Kasumi-1 (cell line): ENCODE results near the gene DNAJB1.
"Not testable (repeated sequence)": the region's sequence is repeated elsewhere in the genome, so short reads cannot be mapped to it uniquely, and the experiment has no call there.

Experiments used
- DNase-seq, 2 experiments: peaks; one replicate each; lab custom pipeline; 2025; lab: John Stamatoyannopoulos, UW

Gene DNAJB1

DNA sequence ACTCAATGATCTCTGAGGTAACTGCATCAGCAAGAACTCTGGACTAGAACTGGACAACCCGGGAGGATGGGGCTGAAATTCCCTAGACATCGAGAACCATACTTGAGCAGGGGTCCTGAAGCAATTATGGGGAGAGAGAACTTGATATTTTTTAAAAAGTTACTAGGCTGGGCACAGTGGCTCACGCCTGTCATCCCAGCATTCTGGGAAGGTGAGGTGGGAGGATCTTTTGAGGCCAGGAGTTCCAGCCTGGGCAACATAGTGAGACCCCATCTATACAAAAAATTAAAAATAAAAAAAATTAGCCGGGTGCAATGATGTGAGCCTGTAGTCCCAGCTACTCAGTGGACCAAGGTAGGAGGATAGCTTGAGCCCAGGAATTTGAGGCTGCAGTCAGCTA, 2.3 kb upstream of the DNAJB1 start:
- DNase-seq = no peak

DNA sequence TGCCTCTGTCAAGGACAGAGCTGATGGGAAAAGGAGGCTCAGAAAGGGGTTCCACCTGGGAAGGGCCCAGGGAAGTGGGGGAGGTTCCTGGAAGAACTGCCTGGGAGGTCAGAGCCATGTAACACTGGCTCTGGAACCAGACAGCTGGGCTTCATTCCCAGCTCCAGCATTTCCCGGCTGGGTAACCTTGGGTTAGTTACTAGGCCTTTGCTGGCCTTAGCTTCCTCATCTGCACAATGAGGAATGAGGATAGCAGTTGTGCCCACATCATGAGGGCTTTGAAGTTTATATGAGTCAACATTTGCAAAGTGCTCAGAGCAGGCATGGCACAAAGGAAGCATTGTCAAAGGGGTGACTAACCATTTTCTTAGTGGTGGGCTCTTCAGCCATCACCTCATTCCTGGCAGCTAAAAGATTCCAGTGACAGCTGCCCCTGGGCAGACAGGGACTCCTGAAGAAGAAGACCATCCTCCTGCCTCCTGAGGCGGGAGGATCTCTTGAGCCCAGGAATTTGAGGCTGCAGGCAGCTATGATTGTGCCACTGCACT, 1.7 kb upstream of the DNAJB1 start:
- no peak for DNase-seq

DNA sequence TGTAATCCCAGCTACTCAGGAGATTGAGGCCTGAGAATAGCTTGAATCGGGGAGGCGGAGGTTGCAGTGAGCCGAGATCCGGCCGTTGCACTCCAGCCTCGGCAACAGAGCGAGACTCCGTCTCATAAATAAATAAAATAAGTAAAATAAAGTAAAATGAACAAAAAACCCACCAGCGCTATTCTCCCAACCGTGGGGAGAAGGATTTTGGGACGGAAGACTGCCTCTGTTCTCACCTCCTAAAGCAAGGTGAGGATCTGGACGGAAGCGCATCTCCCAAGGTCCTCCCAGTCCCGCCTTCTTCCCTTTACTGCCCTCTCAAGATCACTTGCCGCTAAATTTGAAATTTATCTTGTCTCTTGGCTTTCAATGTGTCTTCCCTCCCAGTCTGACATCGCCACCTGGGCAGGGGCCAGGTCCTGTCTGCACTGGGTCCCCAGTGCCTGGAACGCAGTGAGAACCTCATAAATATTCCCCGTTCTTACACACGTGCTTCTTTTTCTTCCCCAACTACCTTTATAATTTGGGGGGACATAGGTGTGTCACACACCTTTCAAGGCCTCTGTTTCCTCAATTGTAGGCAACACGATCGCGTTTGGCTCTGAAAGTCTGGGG, 1.2 kb upstream of the DNAJB1 start:
- no peak for DNase-seq

DNA sequence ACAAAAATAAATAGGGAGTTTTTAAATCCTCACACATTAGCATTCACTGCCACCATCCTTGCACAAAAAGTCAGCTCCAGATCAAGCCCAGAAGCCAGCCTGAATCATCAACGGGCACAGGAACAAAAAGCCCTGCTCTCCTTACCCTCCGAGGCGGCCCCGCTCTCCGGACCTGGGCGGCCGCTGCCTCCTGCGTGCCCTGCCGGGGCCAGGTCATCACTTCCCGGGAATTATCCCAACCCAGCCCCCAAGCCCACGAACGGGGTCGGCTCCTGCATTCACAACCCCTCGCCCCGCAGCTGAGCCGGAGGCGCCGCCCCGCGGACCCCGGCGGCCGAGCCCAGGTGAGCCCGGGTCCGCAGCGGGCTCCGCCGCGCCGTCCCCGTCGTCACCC, 754 bp downstream of the DNAJB1 start:
- no peak for DNase-seq

DNA sequence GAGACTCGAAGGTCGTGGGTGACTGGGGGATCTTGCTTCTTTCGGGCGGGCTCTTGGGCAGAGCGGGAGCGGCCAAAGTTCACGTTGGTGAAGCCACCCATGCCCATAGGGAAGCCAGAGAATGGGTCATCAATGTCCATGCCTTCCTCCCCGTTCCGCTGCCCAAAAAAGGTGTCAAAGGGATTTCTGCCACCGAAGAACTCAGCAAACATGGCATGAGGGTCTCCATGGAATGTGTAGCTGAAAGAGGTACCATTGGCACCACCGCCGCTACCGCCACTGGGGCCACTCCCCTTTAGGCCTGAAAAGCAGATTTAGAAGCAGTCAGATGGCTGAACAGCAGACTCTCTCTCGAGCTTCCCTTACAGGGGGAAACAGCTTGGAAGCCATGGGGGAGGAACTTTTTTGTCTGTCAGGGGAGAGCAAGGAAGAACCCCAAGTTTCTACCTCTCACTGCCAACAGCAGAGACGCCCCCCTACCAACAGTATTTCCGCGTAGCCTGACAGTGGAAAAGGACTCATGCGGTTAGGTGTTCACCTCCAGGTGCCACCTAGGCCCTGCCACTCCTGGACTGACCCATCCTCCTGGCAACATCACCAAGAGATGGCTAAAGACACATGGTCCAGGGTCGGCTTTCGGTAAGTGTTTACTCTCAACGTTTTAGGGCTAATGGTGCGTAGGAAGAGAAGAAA, 1.3 kb downstream of the DNAJB1 start:
- peak in 1 of 2 experiments; percentile 17 for DNase-seq

DNA sequence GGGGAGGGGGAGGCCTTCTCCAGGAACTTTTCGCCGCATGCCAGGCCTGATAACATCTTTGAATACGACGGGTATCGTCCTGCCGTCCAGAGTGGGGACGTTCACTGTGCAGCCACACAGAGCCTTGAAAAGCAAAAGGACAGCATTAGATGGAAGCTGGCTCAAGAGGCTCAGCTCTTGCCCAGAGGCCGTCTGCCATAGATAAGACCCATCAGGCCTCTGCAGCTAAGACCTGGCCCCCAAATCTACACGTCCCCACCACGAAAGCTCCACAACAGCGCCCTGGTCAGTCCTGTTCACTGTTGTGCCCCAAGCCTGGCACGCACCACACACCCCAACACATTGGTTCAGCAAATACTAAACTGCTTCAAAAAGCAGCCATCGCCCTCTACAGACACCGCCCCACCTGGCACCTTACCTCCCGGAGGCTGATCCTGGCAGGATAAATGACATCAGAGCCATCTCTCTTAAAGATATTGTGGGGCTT, 2.1 kb downstream of the DNAJB1 start:
- DNase-seq = no peak

DNA sequence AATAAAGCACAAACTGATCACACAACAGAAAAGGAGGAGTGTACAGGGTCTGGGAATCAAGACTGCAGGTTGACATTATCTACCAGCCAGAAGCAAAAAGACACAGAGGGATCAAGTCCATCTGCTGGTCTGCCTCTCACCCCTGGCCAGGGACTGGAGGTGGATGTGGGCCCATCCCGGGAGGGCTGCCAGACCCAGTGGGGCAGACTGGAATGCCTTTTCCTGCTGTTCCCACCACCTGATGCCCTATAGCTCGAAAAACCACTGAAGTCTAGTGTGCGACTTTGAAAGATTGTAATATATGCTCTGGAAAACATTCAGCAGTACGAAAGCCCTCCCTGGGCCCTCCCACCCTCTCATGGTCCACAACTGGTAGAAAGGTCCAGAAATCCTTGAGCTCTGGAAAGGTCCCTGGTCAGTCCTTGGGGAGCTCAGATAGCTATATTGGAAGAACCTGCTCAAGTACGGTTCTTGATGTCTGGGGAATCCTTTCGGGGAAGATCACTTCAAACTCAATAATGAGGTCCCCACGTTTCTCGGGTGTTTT, 2.6 kb downstream of the DNAJB1 start:
- DNase-seq = no peak

DNA sequence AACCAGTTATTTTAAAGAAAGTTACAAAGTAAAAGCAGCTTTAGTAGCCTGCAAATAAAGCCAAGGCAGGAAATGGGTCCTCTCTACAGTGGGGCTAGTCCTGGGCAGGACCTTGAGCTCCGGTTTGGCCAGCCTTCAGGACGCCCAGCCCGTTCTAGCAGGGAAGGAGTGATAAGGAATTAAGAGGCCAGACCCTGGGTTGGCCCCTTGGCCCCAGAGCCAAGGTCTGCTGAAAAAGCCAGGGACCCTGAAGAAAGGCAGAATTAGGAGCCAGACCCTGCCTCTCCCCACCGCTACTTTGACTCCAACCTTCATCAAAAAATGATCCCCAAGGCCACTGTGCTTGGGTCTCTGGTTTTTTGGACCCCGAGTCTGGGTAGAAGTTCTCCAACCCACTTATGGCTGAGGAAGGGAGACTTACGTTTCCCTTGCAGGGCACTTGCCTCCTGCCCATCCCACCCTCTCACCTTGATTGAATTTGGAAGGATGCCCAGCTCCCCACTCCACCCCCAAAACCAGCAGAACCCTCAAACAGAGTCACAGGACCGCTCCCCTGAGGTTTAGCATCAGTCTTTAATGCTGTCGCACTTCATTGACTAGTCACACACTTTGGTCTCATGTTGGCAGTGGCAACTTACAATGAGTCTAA, 3.9 kb downstream of the DNAJB1 start:
- no peak for DNase-seq

DNA sequence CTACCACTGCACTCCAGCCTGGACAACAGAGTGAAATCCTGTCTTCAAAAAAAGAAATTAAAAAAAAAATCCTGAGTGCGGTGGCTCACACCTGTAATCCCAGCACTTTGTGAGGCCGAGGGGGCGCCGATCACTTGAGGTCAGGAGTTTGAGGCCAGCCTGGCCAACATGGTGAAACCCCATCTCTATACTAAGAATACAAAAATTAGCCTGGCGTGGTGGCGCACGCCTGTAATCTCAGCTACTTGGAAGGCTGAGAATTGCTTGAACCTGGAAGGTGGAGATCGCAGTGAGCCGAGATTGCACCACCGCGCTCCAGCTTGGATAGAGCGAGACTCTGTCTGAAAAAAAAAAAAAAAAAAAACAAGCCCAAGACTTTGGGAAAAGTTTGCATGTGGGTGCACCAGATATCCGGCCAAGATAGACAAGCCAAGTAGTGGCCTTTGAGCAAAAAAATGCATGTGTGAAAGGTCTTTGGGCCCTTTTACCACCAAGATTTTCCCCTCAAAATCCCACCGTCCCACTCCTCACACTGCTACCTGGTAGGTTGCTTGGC, 5.7 kb downstream of the DNAJB1 start:
- no peak for DNase-seq

DNA sequence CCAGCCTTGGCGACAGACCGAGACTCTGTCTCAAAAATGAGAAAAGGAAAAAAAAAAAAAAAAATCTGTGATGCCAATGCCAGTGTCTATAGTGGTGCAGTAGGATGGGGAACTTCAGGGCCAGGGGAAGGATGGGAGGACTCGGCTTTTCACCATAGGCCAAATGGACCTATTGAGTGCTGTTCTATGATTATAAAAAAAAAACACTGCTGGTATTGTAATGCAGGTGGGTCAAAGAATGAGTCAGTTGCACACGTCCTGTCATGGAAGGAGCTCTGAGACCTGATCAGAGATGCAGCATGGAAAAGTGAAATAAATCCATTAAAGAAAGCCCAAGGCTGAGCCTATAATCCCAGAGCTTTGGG, 7.0 kb downstream of the DNAJB1 start:
- no peak for DNase-seq

DNA sequence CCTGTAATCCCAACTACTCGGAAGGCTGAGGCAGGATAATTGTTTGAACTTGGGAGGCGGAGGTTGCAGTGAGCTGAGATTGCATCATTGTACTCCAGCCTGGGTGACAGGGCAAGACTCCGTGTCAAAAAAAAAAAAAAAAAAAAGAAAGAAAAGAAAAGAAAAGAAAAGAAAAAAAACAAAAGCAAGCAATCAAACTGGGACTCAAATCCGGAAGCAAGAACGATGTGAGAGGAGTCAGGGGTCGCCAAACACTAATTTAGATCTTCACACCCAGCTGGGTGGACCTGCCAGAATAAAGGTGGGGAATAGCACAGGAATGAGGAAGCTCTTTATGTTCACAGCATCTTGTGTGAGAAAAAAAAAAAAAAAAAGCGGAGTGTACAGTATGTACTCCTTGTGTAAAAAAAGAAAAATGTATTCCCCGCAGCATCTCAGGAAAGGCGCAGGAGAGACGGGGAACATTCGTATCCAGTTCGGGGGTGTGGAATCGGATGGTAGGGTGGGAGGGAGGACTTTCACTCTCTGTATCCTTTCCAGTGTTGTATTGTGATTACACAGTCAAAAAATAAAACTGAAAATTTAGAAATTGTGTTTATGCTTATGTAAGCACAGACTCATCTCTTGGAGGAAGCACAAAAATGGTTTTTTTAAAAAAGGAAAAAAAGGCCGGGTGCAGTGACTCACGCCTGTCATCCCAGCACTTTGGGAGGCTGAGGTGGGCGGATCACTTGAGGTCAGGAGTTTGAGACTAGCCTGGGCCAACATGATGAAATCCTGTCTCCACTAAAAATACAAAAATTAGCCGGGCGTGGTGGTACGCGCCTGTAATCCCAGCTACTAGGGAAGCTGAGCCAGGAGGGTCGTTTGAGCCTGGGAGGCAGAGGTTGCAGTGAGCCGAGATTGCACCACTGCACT, 7.6 kb downstream of the DNAJB1 start:
- peak; percentile 29 to 33 for DNase-seq

DNA sequence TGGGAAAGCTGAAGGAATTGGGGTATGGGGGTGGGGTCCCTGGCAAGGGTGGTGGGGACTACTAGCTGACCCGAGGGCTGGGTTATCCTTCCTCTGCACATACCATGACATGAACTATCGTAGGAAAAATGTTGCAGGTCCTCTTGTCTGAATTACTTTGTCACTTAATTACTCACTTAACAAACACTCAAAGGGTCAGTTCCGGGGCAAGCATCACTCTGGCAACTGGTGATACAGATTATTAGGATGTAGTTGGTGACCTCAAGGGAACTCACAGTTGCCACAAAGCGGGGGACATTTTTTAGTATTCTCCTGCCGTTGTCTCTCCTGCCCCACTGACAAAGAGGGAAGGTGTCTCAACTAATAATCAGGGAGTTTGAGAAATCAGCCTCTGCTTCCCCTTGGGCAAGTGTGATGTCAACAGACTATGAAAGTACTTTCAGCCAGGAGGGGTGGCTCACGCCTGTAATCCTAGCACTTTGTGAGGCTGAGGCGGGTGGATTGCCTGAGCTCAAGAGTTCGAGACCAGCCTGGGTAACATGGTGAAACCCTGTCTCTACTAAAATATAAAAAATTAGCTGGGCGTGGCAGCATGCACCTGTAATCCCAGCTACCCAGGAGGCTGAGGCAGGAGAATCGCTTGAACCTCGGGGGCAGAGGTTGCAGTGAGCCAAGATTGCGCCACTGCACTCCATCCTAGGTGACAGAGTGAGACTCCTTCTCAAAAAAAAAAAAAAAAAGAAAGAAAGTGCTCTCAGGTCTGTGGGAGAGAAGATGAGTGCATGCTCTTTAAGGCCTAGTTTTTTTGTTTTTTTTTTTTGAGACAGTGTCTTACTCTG, 10.3 kb downstream of the DNAJB1 start:
- no peak for DNase-seq

DNA sequence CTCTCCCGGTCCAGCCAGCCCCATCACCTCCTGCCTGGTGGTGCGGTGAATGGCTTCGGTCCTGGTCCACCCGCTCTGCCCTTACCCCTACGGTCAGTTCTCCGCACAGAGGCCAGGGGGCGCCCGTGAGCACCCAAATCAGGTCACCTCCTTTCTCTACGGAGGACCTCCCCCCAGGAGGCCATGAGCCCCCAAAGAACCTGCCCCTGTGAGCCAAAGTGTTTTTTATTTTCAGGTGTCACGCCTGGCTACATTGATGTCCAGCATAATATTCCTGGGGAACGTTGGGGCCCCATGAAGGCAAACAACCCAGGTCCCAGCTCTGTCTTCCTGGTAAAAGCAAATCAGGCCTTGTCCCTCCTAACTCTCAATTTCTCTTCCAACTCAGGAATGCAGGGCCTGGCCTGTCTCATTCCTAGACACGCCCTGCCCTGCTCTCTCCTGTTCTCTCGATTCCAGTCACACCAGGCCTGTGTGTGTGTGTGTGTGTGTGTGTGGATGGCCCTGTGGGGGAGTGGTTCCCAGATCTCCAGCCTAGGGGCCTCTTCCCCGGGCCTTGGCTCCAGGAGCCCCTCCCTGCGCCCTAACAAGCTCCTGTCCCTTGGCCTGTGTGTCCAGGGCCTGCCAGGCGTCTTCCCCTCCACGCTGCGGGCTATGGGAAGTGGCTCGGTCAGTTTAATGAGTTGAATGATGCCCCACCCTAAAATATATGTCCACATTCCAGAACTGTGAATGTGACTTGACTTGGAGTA, 12.5 kb downstream of the DNAJB1 start:
- DNase-seq = peak; percentile 61 to 67

DNA sequence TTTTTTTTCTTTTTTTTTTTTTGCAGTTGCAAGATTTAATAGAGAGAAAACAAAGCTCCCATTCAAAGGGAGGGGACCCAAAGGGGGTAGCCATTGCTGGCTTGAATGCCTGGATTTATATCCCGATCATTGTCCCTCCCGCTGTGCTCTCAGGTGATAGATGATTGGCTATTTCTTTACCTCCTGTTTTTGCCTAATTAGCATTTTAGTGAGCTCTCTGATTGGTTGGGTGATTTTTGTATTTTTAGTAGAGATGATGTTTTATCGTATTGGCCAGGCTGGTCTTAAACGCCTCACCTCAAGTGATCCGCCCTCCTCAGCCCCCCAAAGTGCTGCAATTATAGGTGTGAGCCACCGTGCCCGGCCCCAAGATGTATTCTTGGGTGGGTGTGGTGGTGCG, 13.6 kb downstream of the DNAJB1 start:
- DNase-seq = not testable (repeated sequence)

DNA sequence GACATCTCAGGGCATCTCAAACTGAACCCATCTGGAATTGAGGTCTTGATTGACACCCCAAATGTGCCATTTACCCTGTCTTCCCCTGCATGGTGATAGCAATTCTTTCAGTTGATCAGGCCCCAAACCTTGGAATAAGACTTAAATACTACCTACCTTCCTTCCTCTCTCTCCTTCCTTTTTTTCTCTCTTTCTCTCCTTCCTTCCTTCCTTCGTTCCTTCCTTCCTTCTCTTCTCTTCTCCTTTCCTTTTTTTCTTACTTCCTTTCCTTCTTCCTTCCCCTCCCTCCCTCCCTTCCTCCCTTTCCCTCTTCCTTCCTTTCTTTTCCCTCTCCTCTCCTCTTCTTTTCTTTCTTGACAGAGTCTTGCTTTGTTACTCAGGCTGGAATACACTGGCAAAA, 14.9 kb downstream of the DNAJB1 start:
- no peak for DNase-seq

DNA sequence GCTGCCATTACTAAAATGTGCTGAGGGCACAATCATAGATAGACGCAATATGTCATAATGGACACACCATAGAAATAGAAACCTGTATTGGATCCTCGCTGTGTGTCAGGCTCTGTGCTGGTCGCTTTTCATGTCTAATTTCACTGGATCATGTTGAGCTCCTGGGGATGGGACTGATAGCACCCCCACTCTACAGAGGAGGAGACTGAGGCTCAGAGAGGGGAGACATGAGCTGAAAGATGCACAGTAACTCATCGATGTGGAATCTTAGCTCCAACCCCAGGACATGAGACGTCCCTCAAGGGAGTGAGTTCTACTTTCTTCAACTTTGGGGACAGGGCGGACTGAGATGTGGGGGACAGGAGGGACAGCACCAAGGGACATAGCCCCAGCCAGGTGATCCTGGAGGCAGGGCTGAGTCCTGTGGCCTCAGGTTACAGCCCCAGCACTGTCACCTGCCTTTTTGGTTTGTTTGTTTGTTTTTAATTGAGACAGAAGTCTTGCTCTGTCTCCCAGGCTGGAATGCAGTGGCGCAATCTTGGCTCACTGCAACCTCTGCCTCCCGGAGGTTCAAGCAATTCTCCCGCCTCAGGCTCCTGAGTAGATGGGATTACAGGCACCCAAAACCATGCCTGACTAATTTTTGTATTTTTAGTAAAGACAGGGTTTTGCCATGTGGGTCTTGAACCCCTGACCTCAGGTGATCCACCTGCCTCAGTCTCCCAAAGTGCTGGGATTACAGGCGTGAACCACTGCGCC, 15.7 kb downstream of the DNAJB1 start:
- DNase-seq = no peak

DNA sequence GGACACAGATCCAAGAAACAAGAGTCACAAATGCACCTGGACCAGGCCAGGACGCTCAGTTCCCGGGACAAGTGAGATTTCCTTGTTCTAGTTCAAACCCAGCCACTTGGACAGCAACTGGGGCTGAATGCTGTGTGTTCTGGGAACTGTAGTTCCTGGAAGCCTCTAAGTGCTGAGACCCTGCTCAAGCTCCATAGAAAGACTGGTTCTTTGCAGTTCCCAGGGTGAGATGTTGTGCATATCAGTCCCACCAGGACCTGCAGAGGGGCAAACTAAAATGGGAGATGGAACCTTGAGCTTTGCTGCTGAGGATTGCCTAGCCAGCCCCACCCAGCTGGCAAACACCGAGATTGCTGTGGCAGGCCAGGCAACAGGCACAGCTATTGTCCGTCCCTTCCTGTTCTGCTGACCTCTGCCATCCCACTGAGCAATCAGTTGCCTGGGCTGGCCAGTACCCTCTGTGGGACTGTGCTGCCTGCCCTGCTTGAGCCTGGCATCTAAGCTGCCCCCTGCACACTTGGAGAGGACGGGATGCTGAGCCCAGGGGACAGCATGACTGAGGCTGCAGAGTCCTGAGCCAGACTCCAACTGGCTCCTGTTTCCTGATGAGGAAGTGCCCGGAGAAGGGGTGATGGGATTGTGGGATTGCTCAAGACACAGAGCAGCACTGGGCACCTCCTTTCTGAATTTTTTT, 20.8 kb downstream of the DNAJB1 start:
- DNase-seq = no peak

DNA sequence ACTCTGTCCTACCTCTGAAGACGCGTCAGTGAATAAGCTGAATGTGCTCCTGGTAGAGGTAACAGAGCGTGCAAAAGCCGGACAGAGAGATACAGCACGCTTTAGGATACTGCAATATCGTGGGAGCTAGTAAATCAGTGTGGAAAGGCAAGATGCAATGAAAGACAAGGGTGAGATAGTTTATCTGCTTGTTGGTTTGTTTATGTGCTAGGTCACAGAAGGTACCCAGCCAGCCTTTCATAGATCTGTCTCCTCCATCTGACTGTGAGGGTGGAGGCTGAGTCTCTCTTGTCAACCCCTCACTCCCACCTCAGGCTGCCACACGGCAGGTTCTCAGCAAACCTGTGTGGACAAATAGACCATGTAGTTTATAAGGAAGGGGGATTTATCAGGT, 21.4 kb downstream of the DNAJB1 start:
- DNase-seq = no peak
